SK-N-SH (cell line): Measurements from ENCODE around the gene SCAMP3. TPM values are rescaled to one million over a fixed set of nuclear protein-coding genes. Genes with fewer than 3 reads are reported as not detected.

Experiments
- CTCF ChIA-PET: fragments of 300-600, 350-600 bp; formaldehyde crosslinking; extraction: SDS; loops from one replicate; lab custom pipeline; 2021; lab: Yijun Ruan, JAX
- POLR2A ChIA-PET: fragments of 350-600 bp; sonication (Branson Sonifier 250); formaldehyde crosslinking; extraction: SDS; loops from one replicate; lab custom pipeline; 2020; ENCODE audit warnings: antibody characterized with exemption, inconsistent platforms; lab: Yijun Ruan, JAX
- DNase-seq: peaks from one replicate; pipeline ENCODE4 v3.0.0; 2012
- H2AFZ ChIP-seq: fragments of 200-600 bp; sonication (generic); 2 replicates; pipeline ENCODE4 v1.8.1; 2016; ENCODE audit warnings: antibody characterized with exemption, mild to moderate bottlenecking, low read depth
- H3F3A ChIP-seq: fragments of 200-600 bp; sonication (generic); replicated peaks from 2 replicates; pipeline ENCODE3; 2016; ENCODE audit warnings: antibody characterized with exemption, mild to moderate bottlenecking; ENCODE audit not compliant: insufficient read depth
- H3K27ac ChIP-seq, 2 experiments: fragments of 200-500 bp in 1 of 2; fragments of 200-600 bp in 1 of 2; sonication (Bioruptor generic) in 1 of 2; sonication (generic), shearing (Covaris generic) in 1 of 2; 2 replicates each; pipeline versions ENCODE4 v1.5.1 to v1.6.1; 2014 to 2016; ENCODE audit warnings: low read depth in 2 of 2, inconsistent platforms in 1 of 2, low read length in 1 of 2, mild to moderate bottlenecking in 1 of 2, mixed read lengths in 1 of 2
- H3K27me3 ChIP-seq: fragments of 200-600 bp; sonication (generic), shearing (Covaris generic); 2 replicates; pipeline ENCODE4 v1.6.1; 2016; ENCODE audit warnings: mixed run types; ENCODE audit not compliant: insufficient read depth
- H3K36me3 ChIP-seq, 2 experiments: fragments of 200-500 bp in 1 of 2; fragments of 200-600 bp in 1 of 2; sonication (Bioruptor generic) in 1 of 2; sonication (generic) in 1 of 2; replicated peaks in 1 of 2; 2 replicates each; pipeline versions ENCODE3 to v1.5.1; 2014 to 2016; ENCODE audit warnings: low read length in 1 of 2, mild to moderate bottlenecking in 1 of 2; ENCODE audit not compliant: insufficient read depth in 2 of 2, control insufficient read depth in 1 of 2
- H3K4me1 ChIP-seq, 2 experiments: fragments of 200-500 bp in 1 of 2; fragments of 200-600 bp in 1 of 2; sonication (Bioruptor generic) in 1 of 2; sonication (generic), shearing (Covaris generic) in 1 of 2; 2 replicates each; pipeline versions ENCODE4 v1.5.1 to v1.6.1; 2014 to 2016; ENCODE audit warnings: low read depth in 1 of 2, low read length in 1 of 2, mixed run types in 1 of 2; ENCODE audit not compliant: insufficient read depth in 2 of 2, control insufficient read depth in 1 of 2
- H3K4me2 ChIP-seq: fragments of 200-600 bp; sonication (generic), shearing (Covaris generic); 2 replicates; pipeline ENCODE4 v1.6.1; 2017; ENCODE audit warnings: mixed run types
- H3K4me3 ChIP-seq, 2 experiments: fragments of 200-500 bp in 1 of 2; fragments of 200-600 bp in 1 of 2; sonication (Bioruptor generic) in 1 of 2; sonication (generic), shearing (Covaris generic) in 1 of 2; 2 replicates each; pipeline versions ENCODE4 v1.5.1 to v1.8.1; 2014 to 2016; ENCODE audit warnings: low read depth in 2 of 2, inconsistent platforms in 1 of 2, low read length in 1 of 2, mild to moderate bottlenecking in 1 of 2, mixed read lengths in 1 of 2, moderate library complexity in 1 of 2
- H3K79me2 ChIP-seq: fragments of 200-600 bp; sonication (generic); 2 replicates; pipeline ENCODE4 v1.8.1; 2017; ENCODE audit warnings: mild to moderate bottlenecking; ENCODE audit not compliant: insufficient read depth
- H3K9ac ChIP-seq: fragments of 200-600 bp; sonication (generic); 2 replicates; pipeline ENCODE4 v1.6.1; 2017; ENCODE audit warnings: mixed run types
- H3K9me2 ChIP-seq: fragments of 200-600 bp; sonication (generic); 2 replicates; pipeline ENCODE4 v1.6.1; 2017; ENCODE audit warnings: mixed run types
- H3K9me3 ChIP-seq: fragments of 200-600 bp; sonication (generic); 2 replicates; pipeline ENCODE4 v1.6.1; 2017; ENCODE audit warnings: mixed run types, mild to moderate bottlenecking, moderate library complexity
- H4K20me1 ChIP-seq: fragments of 200-600 bp; sonication (generic); 2 replicates; pipeline ENCODE4 v1.6.1; 2017; ENCODE audit warnings: mild to moderate bottlenecking, mixed run types; ENCODE audit not compliant: insufficient read depth
- CHD2 ChIP-seq: fragments of 150-350 bp; IDR thresholded peaks from 2 replicates; pipeline ENCODE4 v1.6.1; 2018; ENCODE audit warnings: low read length; ENCODE audit not compliant: partially characterized antibody
- ELF1 ChIP-seq: IDR thresholded peaks from 2 replicates; pipeline ENCODE4 v1.4.0; 2012
- EP300 ChIP-seq, 2 experiments: IDR thresholded peaks; 2 replicates each; pipeline versions ENCODE4 v1.4.0 to v1.6.1; 2012; ENCODE audit warnings: borderline replicate concordance in 1 of 2, low read depth in 1 of 2, low read length in 1 of 2
- FOSL2 ChIP-seq: IDR thresholded peaks from 2 replicates; pipeline ENCODE4 v1.4.0; 2012; ENCODE audit warnings: low read depth, mild to moderate bottlenecking, moderate library complexity, borderline replicate concordance
- FOXM1 ChIP-seq: IDR thresholded peaks from 2 replicates; pipeline ENCODE4 v1.4.0; 2012; ENCODE audit warnings: low read depth, mild to moderate bottlenecking
- GABPA ChIP-seq: IDR thresholded peaks from 2 replicates; pipeline ENCODE4 v1.4.0; 2012; ENCODE audit warnings: low read depth, mild to moderate bottlenecking
- GATA2 ChIP-seq: sonication (generic); formaldehyde crosslinking; IDR thresholded peaks from 2 replicates; pipeline ENCODE4 v1.5.0; 2020; ENCODE audit warnings: mild to moderate bottlenecking, missing genetic modification reagents
- IRF3 ChIP-seq: fragments of 150-350 bp; IDR thresholded peaks from 2 replicates; pipeline ENCODE4 v1.6.1; 2016; ENCODE audit warnings: mild to moderate bottlenecking, low read depth, low read length
- JUND ChIP-seq: IDR thresholded peaks from 2 replicates; pipeline ENCODE4 v1.4.0; 2012
- MEF2A ChIP-seq: IDR thresholded peaks from 2 replicates; pipeline ENCODE4 v1.4.0; 2012; ENCODE audit warnings: low read depth, borderline replicate concordance
- MXI1 ChIP-seq: IDR thresholded peaks from 2 replicates; pipeline ENCODE4 v1.6.1; 2012; ENCODE audit warnings: mild to moderate bottlenecking, low read depth, low read length, improper control_type of control experiment
- NFIC ChIP-seq: IDR thresholded peaks from 2 replicates; pipeline ENCODE4 v1.4.0; 2012; ENCODE audit warnings: borderline replicate concordance
- NRF1 ChIP-seq: IDR thresholded peaks from 2 replicates; pipeline ENCODE4 v1.6.1; 2012; ENCODE audit warnings: low read depth, mild to moderate bottlenecking, low read length
- PBX3 ChIP-seq: IDR thresholded peaks from 2 replicates; pipeline ENCODE4; 2012
- POLR2AphosphoS5 ChIP-seq: IDR thresholded peaks from 2 replicates; pipeline ENCODE4 v1.6.1; 2012; ENCODE audit warnings: low read depth, low read length
- RCOR1 ChIP-seq: fragments of 150-350 bp; IDR thresholded peaks from 2 replicates; pipeline ENCODE4 v1.6.1; 2017; ENCODE audit warnings: antibody characterized with exemption, low read length
- REST ChIP-seq: IDR thresholded peaks from 2 replicates; pipeline ENCODE4 v1.6.1; 2012; ENCODE audit warnings: mild to moderate bottlenecking, low read depth, low read length, moderate library complexity
- SIN3A ChIP-seq: IDR thresholded peaks from 2 replicates; pipeline ENCODE4 v1.6.1; 2012; ENCODE audit warnings: low read depth, mild to moderate bottlenecking, low read length, moderate library complexity, borderline replicate concordance
- TCF12 ChIP-seq: IDR thresholded peaks from 2 replicates; pipeline ENCODE4 v1.4.0; 2012
- TEAD4 ChIP-seq: IDR thresholded peaks from 2 replicates; pipeline ENCODE4 v1.4.0; 2012; ENCODE audit warnings: mild to moderate bottlenecking, borderline replicate concordance; ENCODE audit not compliant: insufficient read depth
- USF1 ChIP-seq: IDR thresholded peaks from 2 replicates; pipeline ENCODE4 v1.4.0; 2012; ENCODE audit warnings: low read depth, borderline replicate concordance
- ZBTB33 ChIP-seq: IDR thresholded peaks from 2 replicates; pipeline ENCODE4 v1.4.0; 2012; ENCODE audit warnings: low read depth, borderline replicate concordance
- WGBS: methylation state at CpG from one replicate; pipeline ENCODE4 v1.1.6; 2017; ENCODE audit warnings: low lambda C conversion rate; 5-methylcytosine and 5-hydroxymethylcytosine counted together
- polyA plus RNA-seq, 3 experiments: library from polyadenylated mRNA; depleted of rRNA; stranded (reverse); fragments of >200 nt; gene quantifications; 2 replicates each; pipeline ENCODE4 v1.2.3, GENCODE V29; 2012

Gene SCAMP3
- polyA plus RNA-seq, 1 of the 3 experiments (the other 2 are of a cell fraction) = 193 TPM

- Histone ChIP-seq H2AFZ (peak overlapping the region; percentile 83), H3K4me3 (peak overlapping the region; percentile 60 to 69), H3K9me3 (no peaks in the 10 kb centered on the region), H3K9me2 (no peaks in the 10 kb centered on the region), H3K27ac (peak overlapping the region; percentile 86 to 93), H3K9ac (peak overlapping the region; percentile 85), H3K36me3 (no peaks in the 10 kb centered on the region), H4K20me1 (no peaks in the 10 kb centered on the region), H3K79me2 (peaks cover 28% of the 10 kb centered on the region), H3K4me2 (peak overlapping the region; percentile 91), H3F3A (peaks cover 34% of the 10 kb centered on the region), H3K27me3 (no peaks in the 10 kb centered on the region), H3K4me1 (peaks cover 12 to 14% of the 10 kb centered on the region in 2 experiments; a peak in 3 of 4 replicates)
- ChIA-PET CTCF (interaction anchor here (0.6 to 4.1 kb wide), 22 partner anchors 12 to 719 kb away, joined by 3 to 48 read pairs (median 4); partner anchors contain the start of genes ENTREP3, KRTCAP2, MTX1 and THBS3), POLR2A (interaction anchor here (0.6 to 1.2 kb wide), 5 partner anchors 9 to 38 kb away, joined by 3 to 5 read pairs (median 3); partner anchors contain the start of gene THBS3)
- 4% methylated on average over 26 of the region's 42 CpGs for WGBS
- DNase-seq = peak; percentile 97
- no peak for TF ChIP-seq TEAD4
- no peak for TF ChIP-seq JUND
- peak; percentile 28; the same call in 1 of the 2 replicates for TF ChIP-seq USF1
- TF ChIP-seq GATA2 (CRISPR knock-in tag) = no peak
- TF ChIP-seq MEF2A = no peak
- TF ChIP-seq MXI1 = no peak; the same call in none of the 2 replicates
- peak; percentile 70 for TF ChIP-seq IRF3
- peak; percentile 40; the same call in 1 of the 2 replicates for TF ChIP-seq ELF1
- no peak for TF ChIP-seq NFIC
- peak; percentile 42; the same call in 1 of the 2 replicates for TF ChIP-seq REST
- no peak for TF ChIP-seq FOXM1
- TF ChIP-seq GABPA = 0 out of 2 replicates have a peak, but pooled peaks have one; percentile 18
- peak; percentile 88 for TF ChIP-seq CHD2
- peak; percentile 94 for TF ChIP-seq NRF1
- TF ChIP-seq RCOR1 = no peak; the same call in 1 of the 2 replicates
- TF ChIP-seq PBX3 = peak; percentile 98
- TF ChIP-seq ZBTB33 = no peak
- no peak for TF ChIP-seq EP300 (IDR thresholded peaks at IDR 0.05; ENCODE audit: borderline replicate concordance in 1 of 2, low read depth in 1 of 2, low read length in 1 of 2)
- peak; percentile 96 for TF ChIP-seq POLR2AphosphoS5
- TF ChIP-seq TCF12 = no peak
- no peak for TF ChIP-seq FOSL2
- peak; percentile 78 for TF ChIP-seq SIN3A
These were observed 34.7 kb downstream of the SCAMP3 start for GRCh38 chr1:155227261-155228095.
